Spleen (tissue), 11 donors: Measurements from ENCODE around the gene DDX20. TPM values are rescaled to one million over a fixed set of nuclear protein-coding genes. Genes with fewer than 3 reads are reported as not detected.

Source experiments
- DNase-seq: peaks from one replicate; pipeline ENCODE4 v3.0.0-alpha.2; 2020
- H3K27ac ChIP-seq, 8 donors: fragments of 200-600 bp; sonication (generic) in 7 of 8; 1 replicate in 4 of 8; 2 replicates in 4 of 8; pipeline versions ENCODE4 v1.5.0 to v1.8.0; 2016 to 2021; ENCODE audit warnings: inconsistent platforms in 4 of 8, mild to moderate bottlenecking in 4 of 8, moderate library complexity in 1 of 8
- H3K27me3 ChIP-seq, 7 donors: fragments of 200-600 bp; sonication (generic) in 6 of 7; replicated peaks in 1 of 7; 1 replicate in 4 of 7; 2 replicates in 3 of 7; pipeline versions ENCODE4 v1.5.0 to v1.8.0; 2016 to 2021; ENCODE audit warnings: inconsistent platforms in 3 of 7, mild to moderate bottlenecking in 1 of 7
- H3K36me3 ChIP-seq, 6 donors: fragments of 200-600 bp; sonication (generic) in 5 of 6; 1 replicate in 4 of 6; 2 replicates in 2 of 6; pipeline versions ENCODE4 v1.5.0 to v1.8.0; 2016 to 2021; ENCODE audit warnings: inconsistent platforms in 2 of 6
- H3K4me1 ChIP-seq, 6 donors: fragments of 200-600 bp; sonication (generic) in 5 of 6; 1 replicate in 3 of 6; 2 replicates in 3 of 6; pipeline versions ENCODE4 v1.5.0 to v1.8.0; 2016 to 2021; ENCODE audit warnings: inconsistent platforms in 3 of 6
- H3K4me3 ChIP-seq, 8 donors: fragments of 200-600 bp; sonication (generic) in 7 of 8; 1 replicate in 4 of 8; 2 replicates in 4 of 8; pipeline versions ENCODE4 v1.5.0 to v1.8.0; 2016 to 2021; ENCODE audit warnings: inconsistent platforms in 4 of 8, mild to moderate bottlenecking in 4 of 8, moderate library complexity in 2 of 8
- H3K9me3 ChIP-seq, 8 donors: fragments of 200-600 bp; sonication (generic) in 7 of 8; 1 replicate in 4 of 8; 2 replicates in 4 of 8; pipeline versions ENCODE4 v1.5.0 to v1.8.0; 2016 to 2021; ENCODE audit warnings: inconsistent platforms in 4 of 8
- CTCF ChIP-seq, 11 experiments: fragments of 200-600 bp in 7 of 11; fragments of 450-650 bp in 4 of 11; sonication (generic) in 4 of 11; IDR thresholded peaks in 8 of 11; conservative IDR thresholded peaks in 3 of 11; 1 replicate in 7 of 11; 2 replicates in 4 of 11; pipeline versions ENCODE4 v1.4.0 to v1.8.0; 2016 to 2021; ENCODE audit warnings: antibody characterized with exemption in 11 of 11, inconsistent platforms in 4 of 11, mild to moderate bottlenecking in 1 of 11
- POLR2A ChIP-seq, 3 donors: fragments of 450-650 bp; IDR thresholded peaks; one replicate each; pipeline ENCODE4 v1.5.1; 2017; ENCODE audit warnings: antibody characterized with exemption in 3 of 3, mild to moderate bottlenecking in 1 of 3
- POLR2AphosphoS5 ChIP-seq, 3 donors: sonication (generic); formaldehyde crosslinking; IDR thresholded peaks; one replicate each; pipeline ENCODE4 v1.5.1; 2017; ENCODE audit warnings: antibody characterized with exemption in 3 of 3
- WGBS, 5 donors: extraction: QIAGEN DNeasy Blood & Tissue Kit in 3 of 5; methylation state at CpG; one replicate each; pipeline versions ENCODE4 v1.1.5 to v1.1.7; 2013 to 2018; 5-methylcytosine and 5-hydroxymethylcytosine counted together
- intact Hi-C: fragments of 100-400 bp; cut with DNase I; formaldehyde crosslinking; loops from one replicate; pipeline ENCODE4 v1.15.0; 2023; ENCODE audit warnings: low total_unique reads
- polyA plus RNA-seq, 3 donors: library from polyadenylated mRNA; stranded (reverse); fragments of 200-250 nt; gene quantifications; one replicate each; pipeline ENCODE4 v1.2.1, GENCODE V29; 2013
- total RNA-seq, 7 donors: library from RNA; depleted of rRNA in 3 of 7; stranded (reverse); fragments of >200 nt in 3 of 7; fragmentation: NEBNext Ultra II Directional in 4 of 7; extraction: Animal tissue kit (Norgen Biotek cat#: 25700) in 4 of 7; gene quantifications; one replicate each; pipeline versions ENCODE4 v1.1.0 to v1.2.1, GENCODE V29; 2016 to 2021
- donor health status: healthy with polysubstance abuse.
- donor health status: DM: no; HTN: no; CAD: no; lungs with moderate emphysema.
- donor health status: DM: no; HTN: no; CAD: no.
- donor health status: Bipolar disorder and iron deficiency.
- donor health status: healthy.
- donor health status: DM: no; HTN: no; CAD: no.
- donor health status: DM: yes; HTN: yes; CAD: no.

DDX20 gene
- total and polyA plus RNA-seq, 10 donors: 7.6 to 40.3 (median 13.3) TPM

DNA sequence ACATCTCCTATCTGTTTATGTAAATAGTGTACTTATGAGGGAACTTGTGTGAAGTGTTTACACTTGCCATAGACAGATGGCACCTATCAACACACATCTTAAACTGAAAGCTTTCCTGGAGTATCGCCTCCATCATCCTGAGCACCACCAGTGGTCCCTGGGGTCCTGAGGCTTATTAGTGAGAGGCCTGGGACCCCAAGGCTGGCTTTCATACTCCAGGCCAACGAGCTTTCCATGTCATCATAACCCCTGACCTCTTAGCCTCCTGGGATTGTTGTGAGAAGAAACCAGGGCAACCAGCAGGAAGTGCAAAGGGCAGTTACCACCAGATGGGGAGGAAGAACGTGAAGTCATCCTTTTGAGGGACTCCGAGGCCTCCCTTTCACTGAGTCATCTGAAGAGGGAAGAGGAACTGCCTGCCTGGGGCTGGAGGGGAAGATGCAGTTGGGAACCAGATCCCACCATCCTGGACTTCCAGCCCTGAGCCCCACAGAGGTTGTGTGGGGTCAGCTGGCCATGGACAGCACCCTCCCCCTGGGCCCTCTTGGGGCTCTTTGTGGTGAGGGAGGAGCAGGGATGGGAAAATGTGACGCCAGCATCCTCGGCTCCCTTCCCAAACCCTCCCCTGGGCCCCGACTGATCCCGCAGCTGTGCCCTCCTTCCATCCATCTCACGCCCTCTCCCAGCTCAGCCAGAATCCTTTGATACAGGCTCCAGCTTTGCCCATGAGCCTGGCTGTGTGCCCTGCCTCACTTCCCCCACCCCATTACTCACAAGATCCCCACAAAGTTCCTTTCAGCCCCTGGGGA is 22.3 kb upstream of the DDX20 start:
- Histone ChIP-seq H3K36me3 (no peaks in the 10 kb centered on the region), H3K27me3 (peaks cover 0 to 18% (median 0%) of the 10 kb centered on the region in 7 donors), H3K4me3 (peak overlapping the region in 1 of 8 donors; percentile 49), H3K4me1 (peaks cover 11 to 78% (median 54%) of the 10 kb centered on the region in 6 donors), H3K27ac (peak overlapping the region; percentile 24 to 98 (median 84)), H3K9me3 (no peaks in the 10 kb centered on the region)
- intact Hi-C loops: no loop called here
- WGBS, 5 donors: 29 to 55% (median 39%) methylated on average over 9 of the region's 9 CpGs
- DNase-seq: peak; percentile 84
- TF ChIP-seq POLR2AphosphoS5 (IDR thresholded peaks at IDR 0.05) (peak; percentile 40 to 83 (median 48)), CTCF (IDR thresholded peaks at IDR 0.05 in 8 of 11, conservative IDR thresholded peaks at IDR 0.05 in 3 of 11) (peak in 1 of 11 experiments; percentile 19), POLR2A (IDR thresholded peaks at IDR 0.05) (no peak)

DNA sequence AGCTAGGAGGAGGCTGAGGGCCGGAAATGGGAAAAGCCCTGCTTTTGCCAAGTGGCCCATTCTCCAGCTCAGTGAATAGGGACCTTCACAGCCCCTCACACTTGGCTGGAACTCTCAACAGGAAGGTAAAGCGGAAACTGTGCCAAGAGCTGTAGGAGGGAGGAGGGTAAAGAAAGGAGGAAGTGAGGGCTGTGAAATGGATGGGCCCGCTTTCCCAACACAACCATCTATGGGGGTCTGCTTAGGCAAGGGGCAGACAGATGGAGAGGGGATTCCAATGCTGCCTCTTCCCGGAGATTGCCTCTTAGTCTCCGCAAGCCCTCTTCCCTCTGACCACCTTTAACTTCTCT is 21.7 kb upstream of the DDX20 start:
- Histone ChIP-seq H3K36me3 (no peaks in the 10 kb centered on the region), H3K27ac (peak overlapping the region; percentile 24 to 98 (median 84)), H3K4me1 (peaks cover 11 to 83% (median 59%) of the 10 kb centered on the region in 6 donors), H3K9me3 (no peaks in the 10 kb centered on the region), H3K27me3 (peaks cover 0 to 21% (median 0%) of the 10 kb centered on the region in 7 donors), H3K4me3 (peak overlapping the region in 1 of 8 donors; percentile 49)
- 43 to 71% (median 50%) methylated on average over 5 of the region's 5 CpGs for WGBS, 5 donors
- TF ChIP-seq POLR2A (IDR thresholded peaks at IDR 0.05) (no peak), CTCF (IDR thresholded peaks at IDR 0.05 in 8 of 11, conservative IDR thresholded peaks at IDR 0.05 in 3 of 11) (no peak), POLR2AphosphoS5 (IDR thresholded peaks at IDR 0.05) (peak in 1 of 3 donors; percentile 28)
- DNase-seq: no peak
- intact Hi-C loops: no loop called here

- intact Hi-C loops: no loop called here
- Histone ChIP-seq H3K27ac (peak overlapping the region in 7 of 8 donors; percentile 73 to 98 (median 85)), H3K36me3 (no peaks in the 10 kb centered on the region), H3K4me1 (peaks cover 11 to 88% (median 60%) of the 10 kb centered on the region in 6 donors), H3K27me3 (peaks cover 0 to 23% (median 0%) of the 10 kb centered on the region in 7 donors), H3K9me3 (no peaks in the 10 kb centered on the region), H3K4me3 (peak overlapping the region in 1 of 8 donors; percentile 49)
- 81 to 95% (median 88%) methylated on average over 3 of the region's 3 CpGs for whole genome bisulfite sequencing, 5 donors
- TF ChIP-seq CTCF (IDR thresholded peaks at IDR 0.05 in 8 of 11, conservative IDR thresholded peaks at IDR 0.05 in 3 of 11): no peak
- DNase-seq: no peak
Observed at GRCh38 chr1:111734426-111734825, 21.3 kb upstream of the DDX20 start.

GRCh38 chr1:111734856-111735255 is 20.8 kb upstream of the DDX20 start:
- Histone ChIP-seq H3K9me3 (no peaks in the 10 kb centered on the region), H3K4me1 (peaks cover 11 to 92% (median 62%) of the 10 kb centered on the region in 6 donors), H3K36me3 (no peaks in the 10 kb centered on the region), H3K4me3 (peak overlapping the region in 1 of 8 donors; percentile 49), H3K27ac (peak overlapping the region in 5 of 8 donors; percentile 82 to 98 (median 90)), H3K27me3 (peaks cover 0 to 27% (median 0%) of the 10 kb centered on the region in 7 donors)
- DNase-seq: no peak
- 82 to 90% (median 86%) methylated on average over 3 of the region's 3 CpGs for WGBS, 5 donors
- TF ChIP-seq POLR2A (IDR thresholded peaks at IDR 0.05) (no peak), POLR2AphosphoS5 (IDR thresholded peaks at IDR 0.05) (no peak), CTCF (IDR thresholded peaks at IDR 0.05 in 8 of 11, conservative IDR thresholded peaks at IDR 0.05 in 3 of 11) (no peak)
- intact Hi-C loops: no loop called here
